Measurements from ENCODE around the gene PARD6G. TPM values are rescaled to one million over a fixed set of nuclear protein-coding genes. Genes with fewer than 3 reads are reported as not detected.
A peak's percentile ranks its signal among the peaks of the same experiment; 100 is the strongest.

PARD6G gene
- total and polyA plus RNA-seq, 2 experiments from 2014 or later: 0.22 to 0.53 TPM

DNA sequence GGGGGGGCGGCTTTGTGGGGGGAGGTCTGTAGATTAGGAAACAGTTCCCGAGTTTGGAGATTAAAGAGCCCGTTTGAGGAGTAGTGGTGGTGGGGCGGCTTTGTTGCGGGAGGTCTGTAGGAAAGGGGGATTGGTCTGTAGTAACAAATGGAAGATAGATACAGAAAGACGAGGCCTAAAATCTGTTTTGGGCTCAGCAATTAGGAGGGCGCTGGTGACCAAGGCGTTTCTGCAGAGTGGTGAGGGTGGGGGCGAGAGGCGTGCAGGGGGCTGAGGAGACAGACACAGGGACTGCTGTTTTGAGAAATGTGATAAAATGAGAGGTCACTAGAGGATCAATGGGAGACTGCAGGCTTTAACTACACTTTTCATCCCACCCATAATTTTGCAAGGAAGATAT lies 139.9 kb downstream of the PARD6G start:
- no peak for DNase-seq
- H4K20me1 ChIP-seq (ENCODE audit: insufficient read depth): peaks cover 6% of the 10 kb centered on the region; the same call in 1 of the 2 replicates
- 13% methylated on average over 10 of the region's 10 CpGs for WGBS, 2 experiments (ENCODE audit: low coverage in 1 of 2, low lambda C conversion rate in 2 of 2, missing lambda C conversion rate in 2 of 2)
- TF ChIP-seq EZH2 (IDR thresholded peaks at IDR 0.05; ENCODE audit: insufficient read depth, poor library complexity, severe bottlenecking): no peak
- TF ChIP-seq EZH2phosphoT487 (IDR thresholded peaks at IDR 0.05; ENCODE audit: insufficient read depth, low read depth): no peak
- H3K79me2 ChIP-seq (ENCODE audit: insufficient read depth): peaks cover 27% of the 10 kb centered on the region
- no peaks in the 10 kb centered on the region for H3K9me3 ChIP-seq (ENCODE audit: low read depth)
- peaks cover 11% of the 10 kb centered on the region for H3K4me1 ChIP-seq (ENCODE audit: insufficient read depth)
- H2AFZ ChIP-seq: peak overlapping the region; percentile 39; the same call in 1 of the 2 replicates
- H3K9me2 ChIP-seq (ENCODE audit: insufficient read depth): no peaks in the 10 kb centered on the region
- no peak overlapping the region for H3K9ac ChIP-seq
- no peak overlapping the region for H3K27ac ChIP-seq
- H3K36me3 ChIP-seq (ENCODE audit: low read depth): peaks cover 3% of the 10 kb centered on the region; the same call in 1 of the 2 replicates
- H3F3A ChIP-seq (ENCODE audit: insufficient read depth): peaks cover 3% of the 10 kb centered on the region; the same call in 1 of the 2 replicates
- no peak overlapping the region for H3K4me2 ChIP-seq (ENCODE audit: unreplicated experiment)
- no peak overlapping the region for H3K4me3 ChIP-seq
- in situ Hi-C loops (cut with MboI): no loop called here
- no peaks in the 10 kb centered on the region for H3K27me3 ChIP-seq (replicated peaks; ENCODE audit: insufficient read depth)

Other genes starting within 250 kb of the PARD6G start
- gene RBFA, start 213.1 kb downstream of the PARD6G start, total RNA-seq (2014; rRNA removed; shearing (Covaris generic)): 23.4 and 28.2 TPM in 2 replicates
- gene RBFA, start 213.1 kb downstream of the PARD6G start, polyA plus RNA-seq (2016; fragmentation: Nextera tagmentation; extraction: Ambion mirVana): 27.9 and 29.2 TPM in 2 replicates
- gene ADNP2, start 138.3 kb downstream of the PARD6G start, total RNA-seq (2014; rRNA removed; shearing (Covaris generic)): 11.3 and 14.3 TPM in 2 replicates
- 3.5 and 3.7 TPM in 2 replicates for gene ADNP2, start 138.3 kb downstream of the PARD6G start, polyA plus RNA-seq (2016; fragmentation: Nextera tagmentation; extraction: Ambion mirVana)

Measured in GM23248 (cell line).